Stomach (tissue), 4 donors: ENCODE data around the gene ZIC3.

Experiments
- POLR2AphosphoS5 ChIP-seq, 3 donors: sonication (generic); formaldehyde crosslinking; IDR thresholded peaks; one replicate each; pipeline ENCODE4 v1.6.1; 2016; ENCODE audit warnings: antibody characterized with exemption in 3 of 3
- TF ChIP-seq, protein P1 (sequence below), 7 experiments: fragments of 450-650 bp in 4 of 7; fragments of 200-600 bp in 3 of 7; sonication (generic) in 3 of 7; IDR thresholded peaks; one replicate each; pipeline ENCODE4 v1.5.1; 2016 to 2019; ENCODE audit warnings: antibody characterized with exemption in 7 of 7, control low read depth in 2 of 7, mild to moderate bottlenecking in 1 of 7

DNA sequence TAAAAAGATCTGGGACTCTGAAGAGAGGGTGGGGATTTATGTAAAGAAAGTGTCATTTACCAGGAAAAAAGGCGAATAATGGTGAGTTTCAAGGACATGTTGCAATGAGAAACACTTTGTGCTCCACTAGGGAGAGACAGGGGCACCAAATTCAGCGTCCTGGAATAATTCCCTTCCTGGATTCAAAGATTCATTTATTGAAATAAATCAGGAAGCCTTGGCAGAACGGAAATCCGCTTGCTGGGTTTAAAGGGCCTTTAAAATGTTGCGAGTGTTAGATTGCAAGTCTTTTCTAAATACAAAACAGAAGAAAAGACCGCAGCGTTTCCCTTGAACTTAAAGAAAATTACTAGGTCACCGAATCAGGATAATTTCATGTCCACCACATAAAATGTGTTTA is 3.8 kb upstream of the ZIC3 start:
- TF ChIP-seq, protein P1, sequence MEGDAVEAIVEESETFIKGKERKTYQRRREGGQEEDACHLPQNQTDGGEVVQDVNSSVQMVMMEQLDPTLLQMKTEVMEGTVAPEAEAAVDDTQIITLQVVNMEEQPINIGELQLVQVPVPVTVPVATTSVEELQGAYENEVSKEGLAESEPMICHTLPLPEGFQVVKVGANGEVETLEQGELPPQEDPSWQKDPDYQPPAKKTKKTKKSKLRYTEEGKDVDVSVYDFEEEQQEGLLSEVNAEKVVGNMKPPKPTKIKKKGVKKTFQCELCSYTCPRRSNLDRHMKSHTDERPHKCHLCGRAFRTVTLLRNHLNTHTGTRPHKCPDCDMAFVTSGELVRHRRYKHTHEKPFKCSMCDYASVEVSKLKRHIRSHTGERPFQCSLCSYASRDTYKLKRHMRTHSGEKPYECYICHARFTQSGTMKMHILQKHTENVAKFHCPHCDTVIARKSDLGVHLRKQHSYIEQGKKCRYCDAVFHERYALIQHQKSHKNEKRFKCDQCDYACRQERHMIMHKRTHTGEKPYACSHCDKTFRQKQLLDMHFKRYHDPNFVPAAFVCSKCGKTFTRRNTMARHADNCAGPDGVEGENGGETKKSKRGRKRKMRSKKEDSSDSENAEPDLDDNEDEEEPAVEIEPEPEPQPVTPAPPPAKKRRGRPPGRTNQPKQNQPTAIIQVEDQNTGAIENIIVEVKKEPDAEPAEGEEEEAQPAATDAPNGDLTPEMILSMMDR (IDR thresholded peaks at IDR 0.05), result no peak
- no peak for TF ChIP-seq POLR2AphosphoS5 (IDR thresholded peaks at IDR 0.05)
